Glomerular visceral epithelial cell (primary cell): ENCODE measurements around the gene TMEM114.

ENCODE experiments used
- DNase-seq: peaks from one replicate; pipeline ENCODE4 v3.0.0-alpha.2; 2016; ENCODE audit errors: extremely low spot score

The TMEM114 gene

DNA sequence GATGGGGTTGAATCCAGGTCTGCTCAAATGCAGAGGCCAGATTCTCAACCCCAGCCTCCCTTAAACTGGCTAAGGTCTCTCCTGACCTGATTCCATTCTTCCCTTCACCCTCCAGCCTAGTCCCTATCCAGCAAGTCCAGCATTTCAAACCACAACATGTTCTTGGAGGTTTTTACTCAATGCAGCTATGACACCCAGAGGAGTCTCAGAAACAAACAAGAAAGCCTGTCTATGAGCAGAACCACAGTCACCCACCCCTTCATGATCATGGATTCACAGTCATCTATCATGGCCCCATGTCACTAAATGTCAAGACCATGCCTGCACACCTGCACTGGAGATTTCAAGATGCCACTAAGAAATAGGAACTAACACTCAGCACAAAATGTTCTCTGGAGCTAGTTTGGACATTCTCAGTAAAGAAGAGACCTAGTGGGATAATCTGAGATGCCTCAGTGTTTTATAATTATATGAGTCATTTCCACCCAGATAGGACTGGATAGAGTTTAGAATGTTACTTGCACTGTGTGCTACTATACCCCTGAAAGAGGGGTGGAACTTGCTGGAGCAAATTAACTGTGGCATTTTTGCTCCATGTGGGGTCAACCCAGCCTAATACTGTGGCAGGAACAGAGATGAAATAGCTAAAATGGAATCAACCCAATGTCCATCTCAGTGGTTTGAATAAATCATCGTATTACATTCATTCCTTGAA lies 21.7 kb upstream of the TMEM114 start:
- DNase-seq = no peak

DNA sequence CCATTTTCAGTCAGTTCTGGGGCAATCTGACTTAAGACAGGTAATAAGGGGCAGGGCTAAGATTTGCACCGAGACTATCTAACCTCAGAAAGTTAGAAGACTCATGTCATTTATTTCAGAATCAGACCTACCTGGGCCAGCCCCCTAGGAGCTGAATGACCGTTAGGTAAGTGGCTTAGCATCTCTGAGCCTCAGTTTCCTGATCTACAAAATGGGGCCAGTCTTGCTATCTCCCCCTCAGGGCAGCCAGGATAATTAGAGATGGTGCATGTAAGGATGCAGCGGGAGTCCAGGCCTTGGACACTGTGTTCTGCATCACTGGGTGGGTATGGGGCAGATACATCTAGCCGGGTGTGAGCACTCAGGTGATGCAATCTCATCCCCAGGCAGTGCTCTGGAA lies 20.8 kb upstream of the TMEM114 start:
- no peak for DNase-seq

DNA sequence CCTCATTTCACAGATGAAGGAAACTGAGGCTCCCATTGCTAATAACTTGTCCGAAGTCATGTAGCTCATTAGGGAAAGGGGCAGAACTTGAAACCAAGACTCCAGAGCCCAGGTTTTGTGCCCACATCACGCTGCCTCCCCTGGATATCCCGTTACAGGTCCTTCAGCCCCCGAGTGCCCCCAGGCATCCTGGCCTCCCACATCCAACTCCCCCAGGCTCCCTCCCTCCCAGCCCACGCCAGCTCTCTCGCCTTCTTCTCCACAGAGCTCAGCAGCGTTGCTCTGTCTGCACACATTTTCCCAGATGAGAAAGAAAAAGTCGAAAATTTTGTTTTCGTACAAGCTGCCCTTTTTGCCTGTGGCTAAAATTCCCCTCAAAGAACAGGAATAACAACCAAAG lies 16.9 kb upstream of the TMEM114 start:
- DNase-seq = no peak

DNA sequence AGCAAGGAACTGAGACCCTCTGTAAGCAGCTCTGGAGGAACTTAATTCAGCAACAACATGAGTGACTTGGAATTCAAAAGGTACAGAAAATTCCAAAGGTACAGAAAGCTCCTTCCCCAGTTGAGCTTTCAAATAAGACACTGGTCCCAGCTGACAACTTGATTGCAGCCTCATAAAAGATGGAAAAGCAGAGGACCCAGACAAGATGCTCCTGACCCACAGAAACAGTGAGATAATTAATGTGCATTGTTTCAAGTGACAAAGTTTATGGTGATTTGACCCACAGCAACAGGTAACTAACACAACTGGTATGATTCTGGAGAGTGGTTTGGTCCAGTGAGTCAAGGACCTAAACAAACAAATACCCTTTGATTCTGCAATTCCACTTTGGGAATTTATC lies 15.2 kb upstream of the TMEM114 start:
- DNase-seq = no peak

DNA sequence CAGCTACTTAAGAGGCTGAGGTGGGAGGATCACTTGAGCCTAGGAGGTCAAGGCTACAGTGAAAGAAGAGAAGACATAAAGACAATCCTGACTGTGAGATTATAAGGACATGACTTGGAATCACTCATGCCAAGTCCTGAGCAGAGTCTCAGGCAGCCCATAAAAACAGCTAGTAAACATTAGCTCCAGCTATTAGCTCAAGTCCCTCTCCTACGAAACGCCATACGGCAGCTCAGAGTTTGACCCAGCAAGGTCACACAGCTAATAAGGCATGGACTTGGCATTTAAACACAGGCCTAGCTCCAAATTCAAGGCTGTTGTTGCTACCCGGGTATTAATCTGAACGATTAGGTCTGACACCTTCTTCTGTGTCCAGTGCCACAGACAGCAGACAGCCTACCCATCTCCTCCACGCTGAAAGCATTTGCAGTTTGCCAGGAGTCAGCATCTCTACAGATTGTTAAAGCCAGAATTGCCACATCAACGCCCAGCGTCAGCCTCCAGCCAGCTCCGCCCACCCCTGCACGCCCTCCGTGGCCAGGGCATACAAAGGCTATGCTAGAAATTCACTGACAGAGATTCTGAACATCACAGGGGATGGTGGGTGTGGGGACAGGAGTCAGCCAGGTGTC lies 9.9 kb upstream of the TMEM114 start:
- no peak for DNase-seq

DNA sequence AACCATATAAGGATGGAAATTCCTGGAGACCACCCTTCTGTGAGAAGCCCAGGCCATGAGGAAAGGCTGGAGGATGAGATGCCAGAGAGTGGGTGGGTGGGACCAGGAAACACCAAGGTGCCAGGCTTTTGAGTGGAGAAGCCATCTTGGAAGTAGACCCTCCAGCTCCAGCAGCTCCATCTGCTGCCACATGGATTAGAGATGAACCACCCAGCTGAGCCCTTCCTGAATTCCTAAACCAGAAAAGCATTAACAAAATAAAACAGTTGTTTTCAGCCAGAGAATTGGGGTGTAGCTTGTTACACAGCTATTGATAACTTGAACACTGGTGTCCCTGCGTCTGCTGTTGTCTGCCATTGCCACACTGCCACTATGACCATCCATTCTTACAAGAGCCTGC lies 6.3 kb upstream of the TMEM114 start:
- no peak for DNase-seq

DNA sequence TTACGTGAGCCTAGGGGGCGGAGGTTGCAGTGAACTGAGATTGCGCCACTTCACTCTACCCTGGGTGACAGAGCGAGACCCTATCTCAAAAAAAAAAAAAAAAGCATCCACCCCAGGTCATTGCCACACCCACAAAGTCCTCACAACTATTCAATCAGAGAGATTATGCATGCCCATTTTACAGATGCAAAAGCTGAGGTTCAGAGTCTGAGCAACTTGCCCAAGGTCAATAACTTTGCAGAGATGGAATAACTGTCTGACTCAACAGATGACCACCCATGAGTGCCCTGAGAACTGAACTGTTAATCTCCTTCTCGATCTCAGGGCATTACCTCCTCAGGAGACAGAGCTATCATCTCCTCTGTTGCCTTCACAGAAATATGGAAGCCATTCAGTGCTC lies 5.5 kb upstream of the TMEM114 start:
- no peak for DNase-seq

DNA sequence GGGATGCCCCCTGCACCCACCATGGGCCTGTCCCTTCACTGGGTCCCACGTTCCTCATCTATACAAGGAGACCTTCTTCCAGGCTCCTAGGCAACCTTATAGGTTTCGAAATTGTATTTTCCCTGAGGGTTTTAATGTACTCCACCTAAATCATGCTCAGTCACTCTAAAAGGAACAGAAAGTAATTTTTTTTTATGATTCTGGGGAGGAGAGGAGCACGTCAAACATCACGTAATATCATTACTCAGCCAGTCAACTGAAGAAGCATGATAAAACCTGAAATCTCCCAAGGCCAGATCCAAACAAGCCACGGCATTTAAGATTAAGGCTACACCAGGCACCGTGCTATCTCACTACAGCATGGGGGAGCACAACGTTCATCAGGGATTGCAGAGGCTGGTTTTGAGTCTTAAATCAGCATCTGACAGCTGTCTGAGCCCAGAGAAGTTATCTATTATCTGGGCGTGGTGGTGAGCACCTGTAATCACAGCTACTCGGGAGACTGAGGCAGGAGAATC lies 3.9 kb upstream of the TMEM114 start:
- no peak for DNase-seq

DNA sequence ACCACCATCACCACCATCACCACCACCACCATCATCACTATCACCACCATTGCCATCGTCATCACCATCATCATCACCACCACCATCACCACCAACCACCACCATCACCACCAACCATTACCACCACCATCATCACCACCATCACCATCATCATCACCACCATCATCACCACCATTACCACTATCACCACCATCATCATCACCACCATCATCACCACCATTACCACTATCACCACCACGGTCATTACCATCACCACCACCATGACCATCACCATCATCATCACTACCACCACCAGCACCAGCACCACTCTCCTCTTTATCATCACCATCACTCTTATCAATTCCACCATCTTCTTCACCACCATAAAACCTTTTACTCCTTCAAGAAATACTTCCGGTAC lies 1.1 kb upstream of the TMEM114 start:
- DNase-seq = no peak

DNA sequence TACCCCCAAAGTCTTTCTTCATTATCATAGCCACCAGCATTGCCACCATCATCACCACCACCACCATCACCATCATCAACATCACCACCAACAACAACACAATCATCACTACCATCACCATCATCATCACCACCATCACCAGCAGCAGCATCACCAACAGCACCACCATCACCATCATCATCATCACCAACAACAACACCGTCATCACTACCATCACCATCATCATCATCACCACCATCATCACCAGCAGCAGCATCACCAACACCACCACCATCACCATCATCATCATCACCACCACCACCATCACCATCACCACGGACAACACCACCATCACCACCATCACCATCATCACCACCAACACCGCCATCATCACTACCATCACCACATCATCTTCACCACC lies 500 bp upstream of the TMEM114 start:
- DNase-seq = no peak

DNA sequence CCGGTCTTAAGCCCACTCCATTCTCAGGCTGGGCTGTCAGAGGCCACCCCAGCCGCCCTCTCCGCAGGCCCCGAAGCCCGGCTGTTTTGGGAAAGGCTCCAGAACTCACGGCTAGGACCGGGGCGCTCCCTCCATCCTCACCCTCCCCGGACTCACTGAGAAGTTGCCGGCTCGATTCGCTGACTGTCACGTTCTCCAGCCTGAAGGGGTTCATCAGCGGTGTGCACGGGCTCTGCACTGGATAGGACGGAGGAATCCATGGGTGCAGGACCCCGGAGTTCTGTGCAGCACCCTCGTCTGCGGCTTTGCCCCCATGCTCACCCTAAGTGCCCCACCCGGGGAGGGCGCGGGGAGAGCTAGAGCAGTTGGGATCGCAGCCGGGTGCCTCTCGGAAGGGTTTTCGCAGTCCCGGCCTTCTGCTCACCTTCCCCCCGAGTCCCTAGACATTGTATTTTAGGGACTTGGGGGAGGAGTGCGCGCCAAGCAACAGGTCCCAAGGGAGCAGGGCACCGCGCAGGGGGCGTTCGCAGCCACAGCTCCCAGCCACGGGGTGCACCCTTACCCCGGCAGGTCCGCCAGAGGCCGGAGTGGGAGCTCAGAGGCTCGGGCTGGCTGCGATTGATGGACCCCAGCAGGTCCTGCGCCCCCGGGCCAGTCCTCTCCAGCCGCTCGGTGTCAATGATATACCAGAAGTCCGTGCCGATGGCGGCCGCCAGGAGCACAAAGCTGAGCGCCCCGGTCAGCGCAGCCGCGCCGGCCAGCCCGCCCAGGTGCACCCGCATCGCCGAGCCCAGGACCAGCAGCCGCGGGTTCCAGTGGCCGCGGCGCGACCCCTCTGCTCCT lies 1.0 kb downstream of the TMEM114 start:
- no peak for DNase-seq

DNA sequence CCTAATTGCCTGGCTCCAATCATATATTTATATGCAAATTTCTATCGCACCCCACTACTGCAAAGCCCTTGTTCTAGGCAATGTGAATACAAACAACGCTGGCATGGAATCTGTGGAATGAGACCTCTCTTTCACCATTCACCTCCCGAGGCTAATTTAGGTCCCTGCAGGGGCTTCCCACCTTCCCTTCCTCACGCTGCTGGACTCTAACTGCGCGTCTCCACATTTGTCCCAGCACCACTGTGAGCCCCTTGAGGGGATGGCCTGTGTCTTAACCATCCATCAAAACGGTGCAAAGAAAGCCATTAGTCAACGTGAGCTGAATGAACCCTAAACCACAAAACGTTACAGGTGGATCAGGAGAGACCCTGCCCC lies 1.6 kb downstream of the TMEM114 start:
- DNase-seq = no peak

DNA sequence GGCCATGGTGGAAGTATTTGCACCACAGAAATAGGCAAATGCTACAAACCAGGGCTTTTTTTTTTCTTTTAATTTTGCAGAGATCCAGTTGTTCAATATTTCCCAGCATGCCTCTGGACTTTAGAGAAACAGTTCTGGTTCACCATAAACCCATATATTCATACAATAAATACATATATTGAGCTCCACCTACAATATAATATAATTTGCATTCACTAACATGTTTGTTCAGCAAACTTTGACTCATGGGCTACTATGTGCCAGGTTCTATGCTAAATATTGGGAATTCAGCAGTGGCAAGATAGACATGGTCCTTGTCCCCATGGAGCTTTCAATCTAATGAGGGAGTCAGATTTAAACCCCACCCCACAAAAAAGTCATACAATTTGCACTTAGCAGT lies 3.2 kb downstream of the TMEM114 start:
- no peak for DNase-seq

DNA sequence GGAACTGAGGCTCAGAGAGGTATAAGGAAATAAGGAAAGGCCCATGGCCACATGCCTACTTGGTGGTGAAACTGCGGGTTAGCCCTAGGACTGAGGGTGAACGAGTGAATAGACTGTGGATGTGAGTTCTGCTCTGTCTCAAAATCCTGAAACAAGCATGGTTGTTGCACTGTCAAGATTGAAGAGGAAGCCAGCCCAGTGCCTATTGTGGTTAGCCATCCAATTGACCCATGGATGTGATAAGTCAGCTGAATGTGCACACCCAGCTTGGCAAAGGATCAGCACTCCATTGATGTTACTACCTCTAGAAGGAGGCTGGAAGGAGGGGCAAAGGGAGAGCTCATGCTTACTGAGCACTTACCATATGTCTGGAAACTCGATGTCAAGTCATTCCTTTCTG lies 4.5 kb downstream of the TMEM114 start:
- no peak for DNase-seq

DNA sequence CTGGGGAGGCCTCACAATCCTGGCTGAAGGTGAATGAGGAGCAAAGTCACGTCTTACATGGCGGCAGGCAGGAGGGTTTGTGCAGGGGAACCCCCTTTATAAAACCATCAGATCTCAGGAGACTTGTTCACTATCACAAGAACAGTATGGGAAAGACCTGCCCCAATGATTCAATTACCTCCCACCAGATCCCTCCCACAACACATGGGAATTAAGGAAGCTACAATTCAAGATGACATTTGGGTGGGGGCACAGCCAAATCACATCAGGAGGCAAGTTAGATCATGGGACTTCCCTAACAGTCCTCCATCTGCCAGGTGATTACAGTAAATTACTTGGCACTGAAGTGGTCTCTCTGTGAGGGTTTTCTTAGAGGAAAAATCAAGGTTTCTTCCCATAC lies 5.3 kb downstream of the TMEM114 start:
- DNase-seq = no peak

DNA sequence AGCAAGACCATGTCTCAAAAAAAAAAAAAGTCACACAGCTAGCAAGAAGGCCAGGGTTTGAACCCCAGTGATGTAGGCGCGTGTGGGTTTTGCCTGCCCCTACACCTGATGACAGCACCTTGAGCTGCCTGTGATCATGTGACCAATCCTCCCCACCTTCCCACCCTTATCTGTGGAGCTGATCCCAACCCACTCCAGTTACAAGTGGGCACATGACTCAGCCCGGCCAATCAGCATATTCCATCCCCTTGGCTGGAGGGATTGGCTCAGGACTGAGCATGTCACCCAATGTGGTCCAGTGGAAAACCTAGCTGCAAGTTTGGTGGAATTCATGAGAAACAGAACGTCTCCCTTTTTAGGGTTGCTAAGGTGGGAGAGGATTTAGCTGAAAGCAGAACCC lies 6.6 kb downstream of the TMEM114 start:
- no peak for DNase-seq

DNA sequence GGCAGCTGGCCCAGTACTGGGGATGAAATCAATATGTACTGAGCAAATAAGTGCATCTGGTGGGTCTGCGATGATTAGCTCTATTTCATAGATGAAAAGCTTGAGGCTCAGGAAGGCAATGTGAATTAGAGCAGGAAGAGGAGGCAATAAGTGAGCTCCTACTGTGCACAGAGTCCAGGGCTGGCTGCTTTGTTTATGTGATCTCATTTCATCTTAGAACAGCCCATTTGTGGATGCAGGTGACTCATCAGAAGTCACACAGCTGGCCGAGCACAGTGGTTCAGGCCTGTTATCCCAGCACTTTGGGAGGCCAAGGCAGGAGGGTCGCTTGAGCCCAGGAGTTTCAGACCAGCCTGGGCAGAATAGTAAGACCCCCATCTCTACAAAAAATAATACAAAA lies 7.1 kb downstream of the TMEM114 start:
- no peak for DNase-seq

DNA sequence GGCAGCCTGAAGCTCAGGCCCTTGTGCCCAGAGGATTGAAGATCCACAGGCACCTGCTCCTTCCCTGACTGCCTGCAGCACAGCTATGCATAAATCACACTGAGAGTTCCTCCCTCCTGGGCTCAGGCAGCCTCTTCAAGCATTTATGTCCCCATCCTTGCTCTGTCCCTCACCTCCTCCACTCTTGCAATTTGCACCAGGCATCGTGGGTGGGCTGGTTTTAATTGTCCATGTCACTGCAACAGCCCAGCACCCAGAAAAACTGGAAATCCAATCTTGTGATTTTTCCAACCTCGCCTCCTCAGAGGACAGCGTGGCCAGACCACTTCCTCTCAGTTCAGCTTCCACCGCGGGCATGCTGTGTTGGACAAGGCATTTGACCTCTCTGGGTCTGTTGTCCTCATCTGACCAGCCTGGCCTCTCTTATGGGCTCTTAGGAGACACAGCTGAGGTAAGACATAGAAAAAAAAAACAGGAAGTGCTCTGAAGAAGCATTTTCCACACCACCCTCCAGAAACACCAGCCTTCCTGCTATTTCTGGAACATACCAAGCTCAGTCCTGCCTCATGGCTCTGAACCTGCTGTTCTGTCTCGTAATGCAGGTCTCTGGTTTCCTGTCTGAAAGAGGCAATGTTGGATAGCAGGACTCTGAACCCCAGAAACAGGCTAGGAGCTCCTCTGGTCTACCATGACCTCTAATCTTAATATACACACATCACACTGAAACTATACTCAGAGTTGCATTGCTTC lies 8.3 kb downstream of the TMEM114 start:
- DNase-seq = no peak

DNA sequence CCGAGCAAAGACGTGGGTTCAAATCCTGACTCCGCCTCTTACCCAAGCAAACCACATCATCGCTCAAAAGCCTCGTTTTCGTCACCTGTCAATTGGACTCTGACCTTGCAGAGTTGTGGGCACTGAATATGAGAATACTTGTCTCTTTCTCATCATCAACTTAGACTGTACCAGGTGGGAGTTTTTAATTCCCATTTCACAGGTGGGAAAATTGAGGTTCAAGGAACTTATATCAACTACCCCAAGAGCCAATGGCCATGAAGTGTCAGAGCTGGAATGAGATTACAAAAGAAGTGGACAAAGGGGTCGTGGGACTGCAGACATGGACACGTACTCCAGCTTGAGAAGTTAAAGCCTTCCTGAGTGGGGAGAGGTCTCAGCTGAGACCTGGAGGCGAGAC lies 10.8 kb downstream of the TMEM114 start:
- no peak for DNase-seq

DNA sequence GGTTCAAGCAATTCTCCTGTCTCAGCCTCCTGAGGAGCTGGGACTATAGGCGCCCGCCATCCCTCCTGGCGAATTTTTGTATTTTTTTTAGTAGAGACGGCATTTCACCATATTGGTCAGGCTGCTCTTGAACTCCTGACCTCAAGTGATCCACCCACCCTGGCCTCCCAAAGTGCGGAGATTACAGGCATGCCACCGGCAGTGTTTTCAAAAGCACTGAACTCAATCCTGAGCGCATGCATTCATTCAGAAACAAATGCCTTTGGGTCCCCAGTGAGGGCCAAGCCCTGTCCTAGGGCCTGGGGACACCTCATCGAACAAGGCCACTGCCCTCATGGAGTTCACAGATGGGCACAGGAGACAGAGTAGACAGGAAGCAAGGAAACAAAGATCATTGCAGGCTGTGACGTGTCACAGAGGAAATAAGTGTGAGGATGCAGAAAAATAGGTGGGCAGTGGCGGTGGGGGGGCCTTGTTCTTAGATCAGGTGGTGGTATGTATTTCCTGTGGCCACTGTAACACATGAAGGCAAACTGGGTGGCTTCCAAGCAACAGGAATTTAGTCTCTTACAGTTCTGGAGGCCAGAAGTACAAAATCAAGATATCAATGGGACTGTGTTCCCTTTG lies 12.5 kb downstream of the TMEM114 start:
- DNase-seq = no peak

DNA sequence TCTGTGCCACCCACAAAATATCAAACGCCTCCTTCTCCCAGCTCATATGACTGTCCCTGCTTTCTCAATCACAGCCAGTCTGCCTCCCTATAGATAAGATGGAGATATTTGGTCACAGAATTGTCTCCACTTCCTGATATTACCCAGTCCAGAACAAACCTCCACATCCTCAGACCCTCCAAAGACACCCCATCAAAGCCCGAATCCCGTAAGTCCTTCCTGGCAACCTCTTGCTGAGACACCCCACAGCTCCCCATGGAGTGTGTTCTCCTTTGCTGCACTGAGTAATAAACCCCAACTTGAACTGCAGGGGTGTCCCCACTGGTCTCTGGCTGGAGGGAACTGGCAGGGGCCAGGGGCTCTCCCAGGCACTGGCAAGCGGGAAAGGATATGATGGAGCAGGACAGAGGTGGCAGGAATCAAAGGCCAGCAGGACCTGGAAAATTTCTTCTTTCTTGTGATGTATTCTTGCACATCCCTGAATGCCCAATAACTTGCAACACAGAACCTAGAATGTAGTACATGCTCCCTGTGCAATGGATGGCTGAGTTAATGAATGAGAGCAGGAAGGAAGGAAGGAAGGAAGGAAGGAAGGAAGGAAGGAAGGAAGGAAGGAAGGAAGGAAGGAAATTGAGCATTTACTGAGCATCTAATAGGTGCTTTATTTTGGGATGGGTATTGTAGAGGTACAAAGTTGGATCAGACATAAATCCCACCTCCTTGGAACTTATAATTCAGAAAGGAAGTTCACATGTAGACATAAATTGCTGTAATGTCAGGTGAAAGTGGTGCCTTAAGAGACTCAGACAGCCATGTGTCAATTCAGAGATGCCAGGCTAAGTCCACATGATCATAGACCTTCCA lies 13.9 kb downstream of the TMEM114 start:
- DNase-seq = no peak
